IgD-negative memory B cell (primary cell): ENCODE data around the gene CD69. TPM values are rescaled to one million over a fixed set of nuclear protein-coding genes. Genes with fewer than 3 reads are reported as not detected.
A peak's percentile ranks its signal among the peaks of the same experiment; 100 is the strongest.

ENCODE experiments used
- H3K27ac Mint-ChIP-seq, 3 donors: one replicate each; pipeline ENCODE4 v1.8.0; 2020 to 2022; ENCODE audit warnings: mild to moderate bottlenecking in 3 of 3, mixed read lengths in 3 of 3, moderate library complexity in 1 of 3
- H3K27me3 Mint-ChIP-seq: one replicate; pipeline ENCODE4 v1.8.0; 2021; ENCODE audit warnings: mixed read lengths
- H3K36me3 Mint-ChIP-seq: one replicate; pipeline ENCODE4 v1.8.0; 2020; ENCODE audit warnings: mild to moderate bottlenecking, mixed read lengths
- H3K4me1 Mint-ChIP-seq, 3 donors: one replicate each; pipeline ENCODE4 v1.8.0; 2020 to 2022; ENCODE audit warnings: mixed read lengths in 3 of 3, mild to moderate bottlenecking in 1 of 3
- H3K4me3 Mint-ChIP-seq, 4 donors: one replicate each; pipeline ENCODE4 v1.8.0; 2020 to 2022; ENCODE audit warnings: mild to moderate bottlenecking in 4 of 4, mixed read lengths in 4 of 4, moderate library complexity in 3 of 4
- H3K9me3 Mint-ChIP-seq, 3 donors: one replicate each; pipeline ENCODE4 v1.8.0; 2020 to 2021; ENCODE audit warnings: mixed read lengths in 3 of 3, mild to moderate bottlenecking in 1 of 3
- polyA plus RNA-seq: library from polyadenylated mRNA; unstranded; fragments of 300-500 nt; fragmentation: Illumina TruSeq; gene quantifications from one replicate; pipeline ENCODE4 v1.2.3, GENCODE V29; 2021

Gene CD69
- polyA plus RNA-seq = 177 TPM

DNA sequence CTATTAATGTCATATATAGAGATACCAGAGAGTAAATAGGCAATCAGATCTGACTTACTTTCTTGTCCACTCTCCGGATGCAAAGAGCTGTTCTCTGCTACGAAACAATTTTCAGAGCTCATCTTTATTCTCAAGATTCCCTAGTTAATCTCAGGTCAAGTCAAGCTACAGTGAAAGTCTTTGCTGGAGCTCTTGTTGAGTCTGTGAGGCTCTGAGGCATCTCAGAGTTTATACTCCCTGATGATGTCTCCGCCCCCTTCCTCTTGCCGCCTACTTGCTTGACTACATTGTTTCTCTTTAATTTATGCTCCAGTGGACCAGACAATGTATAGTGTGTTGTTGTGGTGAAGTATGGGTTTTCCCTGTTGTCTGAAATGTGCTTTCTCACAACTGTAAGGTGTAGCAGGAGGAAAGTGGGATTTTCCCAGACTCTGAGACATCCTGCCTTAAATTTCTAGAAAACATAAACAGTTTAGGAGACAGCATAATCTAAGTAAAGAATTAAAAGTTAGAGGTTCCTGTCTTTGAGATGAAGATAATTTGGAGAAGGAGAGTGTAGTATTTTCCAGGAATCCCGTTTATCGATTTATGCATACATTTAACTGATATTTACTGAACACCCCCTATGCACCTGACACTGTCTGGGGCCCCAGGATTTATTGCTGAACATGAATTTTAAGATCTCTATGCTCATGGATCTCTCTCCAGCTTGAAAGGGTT lies at the start of gene CD69:
CD69 (minus strand) TSS at position 203 of the 720 bp plus-strand sequence; CDS start at position 122, 81 bp downstream.
- H3K27ac Mint-ChIP-seq = peak within 1 kb of the TSS; percentile 95 to 98 (median 97)
- H3K4me1 Mint-ChIP-seq = peaks cover 43 to 60% (median 48%) of the 10 kb centered on the region in 3 donors
- peak within 1 kb of the TSS; percentile 94 to 99 (median 96) for H3K4me3 Mint-ChIP-seq
- H3K27me3 Mint-ChIP-seq = no peaks in the 10 kb centered on the region
- H3K9me3 Mint-ChIP-seq = no peaks in the 10 kb centered on the region
- H3K36me3 Mint-ChIP-seq = no peaks in the 10 kb centered on the region

DNA sequence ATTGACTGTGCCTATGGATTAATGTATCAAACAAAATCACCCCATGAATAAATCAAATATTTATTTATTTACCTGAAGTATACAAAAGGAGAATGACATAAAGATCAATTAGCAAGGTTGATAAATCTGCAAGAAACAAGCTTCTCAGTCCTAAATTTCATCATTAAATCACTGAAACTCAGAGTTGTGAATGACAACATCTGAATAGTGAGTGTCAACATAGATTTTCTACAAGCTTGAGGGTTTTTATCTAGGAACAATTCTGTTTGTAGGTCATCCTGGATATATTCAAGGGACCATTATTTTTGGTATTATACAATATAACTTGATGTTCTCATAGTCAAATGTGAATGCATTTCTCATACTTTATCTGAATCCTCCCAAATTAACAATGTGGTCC lies 49.2 kb upstream of the CD69 start:
- peaks cover 29% of the 10 kb centered on the region for H3K27me3 Mint-ChIP-seq
- no peaks in the 10 kb centered on the region for H3K36me3 Mint-ChIP-seq
- H3K4me1 Mint-ChIP-seq = peaks cover 5 to 16% (median 14%) of the 10 kb centered on the region in 3 donors

DNA sequence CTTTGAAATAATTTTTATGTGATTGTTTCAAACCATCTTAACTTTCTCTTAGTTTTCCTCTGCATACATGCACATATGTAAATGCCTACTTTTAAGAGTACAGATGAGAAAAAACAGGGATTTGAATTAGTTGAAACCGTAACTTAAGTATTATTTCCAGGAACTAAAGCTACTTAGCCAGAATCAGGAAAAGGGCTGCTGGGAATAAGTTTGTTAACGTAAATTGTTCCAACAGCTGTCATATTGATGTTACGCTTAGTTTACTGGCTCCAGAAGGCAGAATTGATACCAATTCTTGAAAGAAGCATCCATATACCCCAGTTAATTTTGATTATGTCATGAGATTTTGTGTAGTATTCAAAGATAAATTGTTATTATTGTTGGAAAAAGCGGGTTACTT lies 48.6 kb upstream of the CD69 start:
- Mint-ChIP-seq H3K27me3 (peaks cover 31% of the 10 kb centered on the region), H3K9me3 (no peaks in the 10 kb centered on the region), H3K4me3 (no peak overlapping the region), H3K27ac (no peak overlapping the region), H3K36me3 (no peaks in the 10 kb centered on the region), H3K4me1 (peaks cover 5 to 16% (median 14%) of the 10 kb centered on the region in 3 donors)

More for the DNA sequence above, 49.2 kb upstream of the CD69 start:
- H3K9me3 Mint-ChIP-seq = no peaks in the 10 kb centered on the region
- no peak overlapping the region for H3K27ac Mint-ChIP-seq
- no peak overlapping the region for H3K4me3 Mint-ChIP-seq

DNA sequence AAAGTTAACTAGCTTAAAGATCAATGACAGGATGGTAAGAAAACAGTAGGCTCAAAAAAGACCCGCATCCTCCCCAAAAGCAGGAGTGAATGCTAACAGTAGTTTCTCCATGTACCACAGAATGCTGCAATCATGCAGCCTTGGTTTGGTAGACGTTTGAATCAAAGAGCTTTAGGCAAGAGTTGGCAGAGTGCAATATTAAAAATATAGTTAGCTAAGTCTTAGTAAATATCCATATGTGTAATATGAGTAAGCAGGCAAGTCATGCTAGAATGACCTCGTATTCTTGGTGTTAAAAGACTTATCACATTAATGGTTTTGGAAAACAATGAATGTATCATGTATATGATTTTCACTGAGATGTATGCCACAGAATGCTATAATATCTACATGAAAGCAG lies 47.8 kb upstream of the CD69 start:
- Mint-ChIP-seq H3K4me3 (no peak overlapping the region), H3K4me1 (peaks cover 5 to 12% (median 9%) of the 10 kb centered on the region in 3 donors), H3K9me3 (no peaks in the 10 kb centered on the region), H3K36me3 (no peaks in the 10 kb centered on the region), H3K27me3 (peaks cover 27% of the 10 kb centered on the region), H3K27ac (peak overlapping the region in 1 of 3 donors; percentile 59)

DNA sequence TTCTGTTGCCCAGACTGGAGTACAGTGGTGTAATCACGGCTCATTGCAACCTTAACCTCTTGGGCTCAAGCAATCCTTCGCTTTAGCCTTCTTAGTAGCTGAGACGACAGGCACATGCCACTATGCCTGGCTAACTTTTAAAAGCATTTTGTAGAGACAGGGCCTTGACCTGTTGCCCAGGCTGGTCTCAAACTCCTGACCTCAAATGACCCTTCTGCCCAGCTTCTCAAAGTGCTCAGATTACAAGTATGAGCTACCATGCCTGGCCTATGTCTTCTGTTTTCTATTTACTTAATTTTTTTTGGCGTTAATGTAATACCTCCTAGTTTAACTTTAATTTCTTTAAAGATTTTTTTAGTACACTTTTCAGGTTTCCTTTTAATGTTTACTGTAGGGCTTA lies 46.0 kb upstream of the CD69 start:
- Mint-ChIP-seq H3K4me3 (no peak overlapping the region), H3K36me3 (no peaks in the 10 kb centered on the region), H3K4me1 (peaks cover 5 to 10% (median 7%) of the 10 kb centered on the region in 3 donors), H3K9me3 (no peaks in the 10 kb centered on the region), H3K27me3 (peaks cover 22% of the 10 kb centered on the region), H3K27ac (no peak overlapping the region)

DNA sequence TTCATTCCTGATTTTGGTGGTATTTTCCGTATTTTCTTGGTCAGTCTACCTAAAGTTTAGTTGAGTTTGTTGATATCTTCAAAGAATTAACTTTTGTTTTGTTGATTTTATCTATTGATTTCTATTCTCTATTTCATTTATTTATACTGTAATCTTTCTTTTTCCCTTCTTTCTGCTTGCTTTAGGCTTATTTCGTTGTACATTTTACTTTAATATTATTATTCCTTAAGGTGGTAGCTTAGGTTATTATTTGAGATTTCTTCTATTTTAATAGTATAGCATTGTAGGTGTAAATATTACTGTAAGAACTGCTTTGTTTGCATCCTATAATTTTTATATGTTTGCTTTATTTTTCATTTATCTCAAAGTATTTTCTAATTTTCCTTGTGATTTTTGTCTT lies 45.2 kb upstream of the CD69 start:
- Mint-ChIP-seq H3K4me1 (peaks cover 4 to 5% (median 5%) of the 10 kb centered on the region in 3 donors), H3K9me3 (peaks cover 0 to 3% (median 0%) of the 10 kb centered on the region in 3 donors), H3K4me3 (no peak overlapping the region), H3K27me3 (peaks cover 15% of the 10 kb centered on the region), H3K36me3 (peaks cover 2% of the 10 kb centered on the region), H3K27ac (no peak overlapping the region)

DNA sequence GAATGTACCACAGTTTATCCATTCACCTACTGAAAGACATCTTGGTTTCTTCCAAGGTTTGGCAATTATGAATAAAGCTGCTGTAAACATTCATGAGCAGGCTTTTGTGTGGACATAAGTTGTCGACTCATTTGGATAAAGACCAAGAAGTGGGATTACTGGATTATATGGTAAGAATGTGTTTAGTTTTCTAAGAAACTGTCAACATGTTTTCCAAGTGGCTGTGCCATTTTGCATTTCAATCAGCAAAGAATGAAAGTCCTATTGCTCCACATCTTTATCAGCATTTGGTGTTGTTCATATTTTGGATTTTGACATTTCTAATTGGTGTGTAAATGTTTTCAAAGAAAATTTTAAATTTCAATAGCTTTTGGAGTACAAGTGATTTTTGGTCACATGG lies 39.3 kb upstream of the CD69 start:
- H3K4me3 Mint-ChIP-seq = no peak overlapping the region
- H3K4me1 Mint-ChIP-seq = peaks cover 4 to 9% (median 9%) of the 10 kb centered on the region in 3 donors
- peaks cover 5% of the 10 kb centered on the region for H3K27me3 Mint-ChIP-seq
- H3K36me3 Mint-ChIP-seq = peaks cover 3% of the 10 kb centered on the region
- H3K9me3 Mint-ChIP-seq = peaks cover 0 to 3% (median 0%) of the 10 kb centered on the region in 3 donors
- H3K27ac Mint-ChIP-seq = no peak overlapping the region

DNA sequence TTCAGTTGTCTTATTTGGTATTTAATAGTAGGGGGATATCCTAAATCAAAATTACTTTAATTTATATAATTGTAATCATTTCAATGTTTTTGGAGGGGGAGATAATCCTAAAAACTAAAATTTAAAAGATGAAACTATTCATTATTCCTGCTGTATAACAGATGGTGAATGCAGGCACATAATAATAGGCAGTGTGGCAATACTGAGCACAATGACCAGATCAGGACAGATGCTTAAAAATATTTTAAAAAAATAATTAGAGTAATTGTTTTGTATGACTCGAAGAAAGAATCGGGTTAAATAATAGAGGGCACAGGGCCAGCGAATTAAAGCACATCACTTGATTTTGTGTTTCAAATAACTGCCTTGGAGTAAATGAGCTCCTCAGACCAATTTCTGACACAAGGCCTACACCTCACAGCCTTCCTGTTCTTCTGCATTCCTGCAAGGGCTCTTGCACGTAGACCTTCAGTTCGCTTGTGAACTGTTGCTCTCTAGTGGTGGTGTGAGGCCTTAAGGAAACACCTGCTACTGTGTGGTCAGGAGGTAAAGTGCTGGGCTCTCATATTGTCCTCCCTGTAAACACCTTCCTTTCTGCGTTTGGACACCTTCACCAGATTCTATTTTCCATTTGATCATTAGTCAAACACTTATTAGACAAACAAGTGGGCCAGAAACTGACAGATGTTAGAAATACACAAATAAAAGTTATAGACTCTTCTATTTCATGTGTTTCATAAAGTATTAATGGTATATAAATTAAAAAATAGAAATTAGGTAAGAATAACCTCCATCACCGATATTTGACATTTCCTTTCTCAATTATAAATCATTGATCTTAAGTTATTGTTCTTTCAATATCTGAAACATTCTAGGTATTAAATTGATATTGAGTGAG lies 37.3 kb upstream of the CD69 start:
- Mint-ChIP-seq H3K27me3 (peaks cover 5% of the 10 kb centered on the region), H3K9me3 (peaks cover 0 to 3% (median 0%) of the 10 kb centered on the region in 3 donors), H3K4me1 (peaks cover 20 to 29% (median 23%) of the 10 kb centered on the region in 3 donors), H3K4me3 (no peak overlapping the region), H3K36me3 (peaks cover 3% of the 10 kb centered on the region), H3K27ac (no peak overlapping the region)

DNA sequence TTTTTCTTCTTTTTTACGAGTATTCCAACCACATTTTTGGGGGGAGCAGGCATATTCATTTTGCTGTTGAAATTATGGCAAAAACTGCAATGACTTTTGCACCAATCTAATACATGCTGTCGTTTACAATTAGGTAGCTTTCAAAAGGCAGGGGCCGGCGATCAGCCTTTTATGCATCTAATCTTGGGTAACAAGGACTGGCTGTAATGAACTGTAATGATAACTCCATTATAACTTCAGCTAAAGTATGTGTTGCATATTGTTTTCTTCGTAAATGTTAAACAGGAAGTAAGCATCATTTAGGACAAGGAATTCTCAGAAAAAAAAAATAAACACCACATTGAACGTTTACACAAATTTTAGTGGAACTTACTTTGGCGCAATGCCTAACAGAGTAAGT lies 36.3 kb upstream of the CD69 start:
- H3K36me3 Mint-ChIP-seq = peaks cover 3% of the 10 kb centered on the region
- no peak overlapping the region for H3K4me3 Mint-ChIP-seq
- H3K4me1 Mint-ChIP-seq = peaks cover 20 to 29% (median 23%) of the 10 kb centered on the region in 3 donors
- no peak overlapping the region for H3K27ac Mint-ChIP-seq
- peaks cover 4% of the 10 kb centered on the region for H3K27me3 Mint-ChIP-seq
- H3K9me3 Mint-ChIP-seq = peaks cover 0 to 3% (median 0%) of the 10 kb centered on the region in 3 donors

DNA sequence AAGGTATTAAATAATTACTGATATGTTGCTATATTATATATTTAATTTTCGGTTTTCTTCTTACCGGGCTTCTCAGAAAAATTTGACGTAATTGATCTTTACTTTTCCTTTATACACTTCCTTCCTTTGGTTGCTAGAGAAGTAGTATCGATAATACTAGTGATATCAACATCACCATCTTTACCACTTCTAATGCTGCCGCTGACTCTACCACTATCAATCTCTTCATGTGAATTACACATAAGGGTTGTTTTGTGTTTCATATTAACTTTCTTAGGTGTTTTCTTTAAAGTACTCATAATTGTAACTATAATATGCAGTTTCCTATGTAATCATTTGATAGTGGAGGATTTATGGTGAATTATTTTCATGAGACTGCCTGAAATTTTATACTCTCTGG lies 35.6 kb upstream of the CD69 start:
- Mint-ChIP-seq H3K4me1 (peaks cover 20 to 29% (median 23%) of the 10 kb centered on the region in 3 donors), H3K9me3 (peaks cover 0 to 3% (median 0%) of the 10 kb centered on the region in 3 donors), H3K36me3 (peaks cover 3% of the 10 kb centered on the region), H3K27me3 (peaks cover 3% of the 10 kb centered on the region), H3K27ac (no peak overlapping the region), H3K4me3 (peak overlapping the region in 2 of 4 donors; percentile 53 to 61)

DNA sequence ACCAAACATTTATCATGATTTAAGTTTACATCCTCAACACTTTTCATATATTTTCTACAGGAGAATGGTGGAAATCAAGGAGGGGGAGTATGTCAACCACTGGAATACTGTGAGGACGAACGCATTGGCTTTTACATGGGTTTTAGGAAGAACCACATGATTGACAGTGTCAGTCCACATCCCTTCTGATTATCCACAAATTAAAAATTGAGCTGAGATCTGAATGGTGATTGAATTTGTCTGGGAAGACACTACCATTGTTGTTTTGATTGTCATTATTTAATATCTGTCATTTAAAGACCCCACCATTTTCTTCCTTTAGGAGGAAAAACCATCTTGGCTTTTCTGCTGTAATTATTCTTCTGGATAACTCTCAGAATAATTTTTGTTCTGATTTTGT lies 35.2 kb upstream of the CD69 start:
- peaks cover 0 to under 1% (median 0%) of the 10 kb centered on the region in 3 donors for H3K9me3 Mint-ChIP-seq
- H3K4me1 Mint-ChIP-seq = peaks cover 20 to 31% (median 23%) of the 10 kb centered on the region in 3 donors
- H3K4me3 Mint-ChIP-seq = no peak overlapping the region
- H3K27me3 Mint-ChIP-seq = peaks cover 3% of the 10 kb centered on the region
- H3K36me3 Mint-ChIP-seq = peaks cover 1% of the 10 kb centered on the region
- H3K27ac Mint-ChIP-seq = no peak overlapping the region

DNA sequence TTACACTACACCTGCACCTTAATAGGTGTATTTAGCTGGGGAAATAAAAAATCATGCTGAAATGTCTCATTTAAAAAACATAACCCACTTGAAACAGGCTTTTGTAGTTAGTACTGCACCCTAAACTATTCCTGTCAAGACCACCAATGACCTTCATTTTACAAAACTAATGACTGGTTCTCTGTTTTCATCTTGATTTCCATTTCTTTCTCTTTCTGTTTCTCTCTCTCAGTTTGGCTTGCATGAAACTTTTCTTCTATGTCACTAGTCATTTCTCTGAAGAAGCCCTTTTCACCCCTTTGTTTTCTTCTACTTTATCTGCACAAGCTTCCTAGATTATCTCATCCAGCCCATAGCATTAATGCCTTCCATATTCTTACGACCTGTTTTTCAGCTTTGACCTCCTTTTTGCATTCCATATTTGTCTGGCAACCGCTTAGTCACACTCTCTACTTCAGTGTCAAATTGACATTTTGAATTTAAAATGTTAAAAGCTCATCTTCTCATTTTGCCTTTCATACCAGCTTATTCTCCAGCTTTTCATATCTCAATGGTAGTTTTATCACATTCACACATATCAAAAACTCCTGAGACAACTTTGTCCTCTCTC lies 33.9 kb upstream of the CD69 start:
- Mint-ChIP-seq H3K36me3 (no peaks in the 10 kb centered on the region), H3K4me3 (peak overlapping the region in 3 of 4 donors; percentile 5 to 80 (median 39)), H3K4me1 (peaks cover 20 to 33% (median 26%) of the 10 kb centered on the region in 3 donors), H3K27me3 (peaks cover 3% of the 10 kb centered on the region), H3K27ac (peak overlapping the region in 1 of 3 donors; percentile 47), H3K9me3 (peaks cover 2 to 4% (median 2%) of the 10 kb centered on the region in 3 donors)

DNA sequence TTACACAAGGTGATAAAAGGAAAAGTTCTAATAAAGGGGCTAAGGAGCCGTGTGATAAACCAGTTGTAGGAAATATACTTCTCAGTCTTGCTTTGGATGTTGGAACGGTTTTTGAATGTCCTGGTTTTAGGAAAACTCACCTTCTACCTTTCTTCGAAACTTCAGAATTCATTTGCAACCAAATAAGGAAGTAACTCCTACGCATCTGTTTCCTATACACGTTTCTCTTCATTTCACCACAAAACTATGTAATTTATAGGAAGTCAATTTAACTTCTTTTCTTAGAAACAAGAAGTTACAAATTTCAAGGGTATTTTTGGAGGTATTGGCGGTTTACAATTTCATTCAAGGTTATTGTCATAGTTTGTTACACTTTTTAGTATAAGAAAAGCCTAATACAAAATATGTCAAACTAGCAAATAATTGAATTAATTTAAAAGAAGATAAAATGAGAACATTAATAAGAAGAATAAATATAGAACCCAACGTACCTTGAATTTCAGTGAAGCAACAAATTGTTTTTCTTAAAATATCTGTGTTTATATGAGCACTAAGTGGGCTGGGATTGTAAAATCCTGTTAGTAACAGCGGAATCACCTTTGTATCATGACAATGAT lies 33.2 kb upstream of the CD69 start:
- Mint-ChIP-seq H3K4me3 (peak overlapping the region in 2 of 4 donors; percentile 71 to 86), H3K27ac (peak overlapping the region in 1 of 3 donors; percentile 20), H3K36me3 (no peaks in the 10 kb centered on the region), H3K9me3 (peaks cover 2 to 4% (median 2%) of the 10 kb centered on the region in 3 donors), H3K4me1 (peaks cover 20 to 33% (median 26%) of the 10 kb centered on the region in 3 donors), H3K27me3 (peaks cover 3% of the 10 kb centered on the region)

DNA sequence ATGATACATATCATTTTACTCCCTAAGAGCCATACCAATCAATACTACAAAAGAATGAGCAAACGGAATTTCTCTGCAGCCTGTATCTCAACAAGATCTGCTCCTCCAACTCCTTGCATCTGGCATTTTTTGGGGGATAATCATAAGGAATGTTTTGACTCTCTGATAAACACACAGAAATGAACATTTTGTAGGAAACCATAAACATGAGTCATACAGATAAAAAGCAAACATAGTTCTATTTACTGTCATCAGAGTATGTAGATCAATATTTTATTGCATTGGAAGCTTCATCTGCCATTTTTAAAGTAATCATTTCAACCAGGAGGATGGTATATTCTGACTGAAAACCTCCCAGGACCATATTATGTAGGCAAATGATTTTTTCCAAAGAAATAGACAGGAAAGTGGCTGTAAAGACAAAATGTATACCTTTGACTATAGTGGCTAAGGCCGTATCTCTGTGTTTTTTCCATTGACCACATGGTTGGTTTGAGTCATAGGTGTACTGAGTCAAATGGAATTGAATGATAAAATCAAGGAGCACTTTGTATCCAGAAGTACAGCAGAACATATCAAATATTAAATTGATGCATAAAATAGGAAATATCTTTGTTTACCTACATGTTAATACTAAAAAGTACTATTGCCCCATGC lies 32.4 kb upstream of the CD69 start:
- Mint-ChIP-seq H3K36me3 (no peaks in the 10 kb centered on the region), H3K9me3 (peaks cover 2 to 4% (median 2%) of the 10 kb centered on the region in 3 donors), H3K27ac (peak overlapping the region in 2 of 3 donors; percentile 14 to 61), H3K4me3 (peak overlapping the region in 3 of 4 donors; percentile 21 to 86 (median 55)), H3K4me1 (peaks cover 20 to 32% (median 25%) of the 10 kb centered on the region in 3 donors), H3K27me3 (peaks cover 3% of the 10 kb centered on the region)
